IMR-90 (cell line): ENCODE data around the gene GRM2. TPM values are rescaled to one million over a fixed set of nuclear protein-coding genes. Genes with fewer than 3 reads are reported as not detected.

ENCODE experiments used
- ATAC-seq: fragments of 200-7000 bp; cut with Tn5 transposase; 2 replicates; pipeline ENCODE4 v1.9.1; 2020; ENCODE audit warnings: low read depth, mild to moderate bottlenecking, moderate library complexity
- BruUV-seq: library from RNA; stranded (reverse); fragments of 400-500 nt; replicated peaks from 2 replicates; lab custom pipeline; 2021; lab: Mats Ljungman, UMichigan
- CTCF ChIA-PET: fragments of 300-600 bp; formaldehyde crosslinking; extraction: SDS; loops from one replicate; lab custom pipeline; 2021; ENCODE audit warnings: antibody characterized with exemption; lab: Yijun Ruan, JAX
- POLR2A ChIA-PET: fragments of 300-600 bp; sonication (Branson Sonifier 250); formaldehyde crosslinking; loops from one replicate; lab custom pipeline; 2022; ENCODE audit warnings: antibody characterized with exemption; ENCODE audit not compliant: unreplicated experiment; lab: Charles Lee
- DNase-seq: peaks from one replicate; pipeline ENCODE4 v3.0.0; 2013
- H2AFZ ChIP-seq: replicated peaks from 2 replicates; pipeline ENCODE3; 2013; ENCODE audit warnings: low read length, mild to moderate bottlenecking; ENCODE audit not compliant: poor library complexity
- H2AK5ac ChIP-seq: 2 replicates; pipeline ENCODE4 v1.6.1; 2013; ENCODE audit warnings: low read depth, low read length, inconsistent platforms
- H2AK9ac ChIP-seq: replicated peaks from 2 replicates; pipeline ENCODE3; 2013; ENCODE audit warnings: mild to moderate bottlenecking, low read depth, low read length, moderate library complexity; ENCODE audit not compliant: poor library complexity
- H2BK120ac ChIP-seq: 2 replicates; pipeline ENCODE4 v1.6.1; 2013; ENCODE audit warnings: low read depth, low read length, inconsistent platforms
- H2BK15ac ChIP-seq: 3 replicates; pipeline ENCODE4 v1.6.1; 2013; ENCODE audit warnings: low read depth, low read length, inconsistent platforms
- H2BK20ac ChIP-seq: 2 replicates; pipeline ENCODE4 v1.6.1; 2013; ENCODE audit warnings: low read depth, mild to moderate bottlenecking, inconsistent platforms, low read length, moderate library complexity
- H2BK5ac ChIP-seq: 2 replicates; pipeline ENCODE4 v1.6.1; 2013; ENCODE audit warnings: mild to moderate bottlenecking, low read depth, low read length, inconsistent platforms; ENCODE audit not compliant: poor library complexity, severe bottlenecking
- H3K14ac ChIP-seq: replicated peaks from 2 replicates; pipeline ENCODE4 v1.6.1; 2013; ENCODE audit warnings: low read depth, low read length, inconsistent platforms
- H3K18ac ChIP-seq: 2 replicates; pipeline ENCODE4 v1.6.1; 2013; ENCODE audit warnings: low read depth, low read length, control low read depth
- H3K23ac ChIP-seq: 2 replicates; pipeline ENCODE4 v1.6.1; 2013; ENCODE audit warnings: low read depth, low read length, inconsistent platforms
- H3K27ac ChIP-seq: 2 replicates; pipeline ENCODE4 v1.5.1; 2013; ENCODE audit warnings: mild to moderate bottlenecking, control low read depth, low read length; ENCODE audit not compliant: insufficient read depth
- H3K27me3 ChIP-seq: 2 replicates; pipeline ENCODE4 v1.6.1; 2013; ENCODE audit warnings: low read length; ENCODE audit not compliant: control insufficient read depth, insufficient read depth
- H3K36me3 ChIP-seq: 2 replicates; pipeline ENCODE4 v1.6.1; 2013; ENCODE audit warnings: low read length, mixed read lengths; ENCODE audit not compliant: control insufficient read depth, insufficient read depth
- H3K4ac ChIP-seq: 2 replicates; pipeline ENCODE4 v1.6.1; 2013; ENCODE audit warnings: low read depth, low read length, inconsistent platforms
- H3K4me1 ChIP-seq: 2 replicates; pipeline ENCODE4 v1.6.1; 2013; ENCODE audit warnings: low read length, mixed read lengths; ENCODE audit not compliant: control insufficient read depth, insufficient read depth
- H3K4me2 ChIP-seq: 2 replicates; pipeline ENCODE4 v1.6.1; 2013; ENCODE audit warnings: low read depth, mild to moderate bottlenecking, control low read depth, low read length, moderate library complexity
- H3K4me3 ChIP-seq: 2 replicates; pipeline ENCODE4 v1.5.1; 2013; ENCODE audit warnings: low read depth, mild to moderate bottlenecking, control low read depth, low read length, moderate library complexity; ENCODE audit not compliant: insufficient read depth
- H3K56ac ChIP-seq: 2 replicates; pipeline ENCODE4 v1.6.1; 2013; ENCODE audit warnings: low read length, inconsistent platforms; ENCODE audit not compliant: insufficient read depth; ENCODE audit errors: extremely low read depth
- H3K79me1 ChIP-seq, 2 experiments: 2 replicates each; pipeline ENCODE4 v1.6.1; 2013; ENCODE audit warnings: low read length in 2 of 2, inconsistent platforms in 1 of 2, low read depth in 1 of 2
- H3K9ac ChIP-seq: 2 replicates; pipeline ENCODE4 v1.6.1; 2013; ENCODE audit warnings: low read depth, low read length, control low read depth
- H3K9me1 ChIP-seq: 2 replicates; pipeline ENCODE4 v1.6.1; 2013; ENCODE audit warnings: low read length, inconsistent platforms; ENCODE audit not compliant: insufficient read depth
- H3K9me3 ChIP-seq: 2 replicates; pipeline ENCODE4 v1.6.1; 2013; ENCODE audit warnings: low read length; ENCODE audit not compliant: control insufficient read depth, insufficient read depth
- H4K20me1 ChIP-seq: 2 replicates; pipeline ENCODE4 v1.6.1; 2013; ENCODE audit warnings: low read length, inconsistent platforms; ENCODE audit not compliant: insufficient read depth
- H4K5ac ChIP-seq: 2 replicates; pipeline ENCODE4 v1.6.1; 2013; ENCODE audit warnings: mild to moderate bottlenecking, low read depth, low read length, control low read depth
- H4K8ac ChIP-seq, 2 experiments: 2 replicates each; pipeline ENCODE4 v1.6.1; 2013; ENCODE audit warnings: low read depth in 2 of 2, low read length in 2 of 2, control low read depth in 1 of 2, inconsistent platforms in 1 of 2
- H4K91ac ChIP-seq: 2 replicates; pipeline ENCODE4 v1.6.1; 2013; ENCODE audit warnings: low read depth, low read length, inconsistent platforms; ENCODE audit not compliant: insufficient read depth
- CHD1 ChIP-seq: IDR thresholded peaks from 2 replicates; pipeline ENCODE4 v1.6.1; 2012; ENCODE audit warnings: low read depth, low read length, improper control_type of control experiment
- MXI1 ChIP-seq: IDR thresholded peaks from 2 replicates; pipeline ENCODE4 v1.6.1; 2012; ENCODE audit warnings: low read depth, mild to moderate bottlenecking, low read length, moderate library complexity, borderline replicate concordance
- RCOR1 ChIP-seq: IDR thresholded peaks from 2 replicates; pipeline ENCODE4 v1.6.1; 2012; ENCODE audit warnings: mild to moderate bottlenecking, low read length, improper control_type of control experiment; ENCODE audit not compliant: insufficient replicate concordance
- WGBS, 2 experiments: methylation state at CpG; one replicate each; pipeline versions ENCODE4 v1.1.5 to v1.1.7; 2013; ENCODE audit warnings: missing lambda C conversion rate in 2 of 2; ENCODE audit not compliant: insufficient read length in 1 of 2; ENCODE audit errors: extremely low coverage in 2 of 2; 5-methylcytosine and 5-hydroxymethylcytosine counted together
- dilution Hi-C: fragments of 300-500 bp; cut with HindIII; formaldehyde crosslinking; loops from one replicate; pipeline ENCODE4 v1.14.3; 2018; ENCODE audit warnings: low sequenced_read_pairs; ENCODE audit not compliant: unreplicated experiment
- in situ Hi-C: fragments of 300-500 bp; cut with MboI; formaldehyde crosslinking; loops from 3 replicates; pipeline ENCODE4 v1.14.3; 2019; ENCODE audit warnings: low sequenced_read_pairs, inconsistent platforms, mixed read lengths
- intact Hi-C: fragments of 100-400 bp; cut with micrococcal nuclease; formaldehyde crosslinking; loops from 2 replicates; pipeline ENCODE4 v1.10.0; 2022
- polyA plus RNA-seq, 3 experiments: library from polyadenylated mRNA; depleted of rRNA; stranded (reverse); fragments of >200 nt; gene quantifications; 2 replicates each; pipeline ENCODE4 v1.2.3, GENCODE V29; 2012; ENCODE audit warnings: low replicate concordance in 1 of 3
- total RNA-seq: library from RNA; depleted of rRNA; stranded (reverse); fragments of >200 nt; gene quantifications from 2 replicates; pipeline ENCODE4 v1.2.3, GENCODE V29; 2012
- TF ChIP-seq, protein P1 (sequence below): fragments of 150-350 bp; IDR thresholded peaks from 2 replicates; pipeline ENCODE4 v1.6.1; 2017; ENCODE audit warnings: mild to moderate bottlenecking, antibody characterized with exemption, low read length, low read depth

Gene GRM2
- total and polyA plus RNA-seq, 2 of the 4 experiments (the other 2 are of a cell fraction) = under 0.01 to 0.14 TPM

DNA sequence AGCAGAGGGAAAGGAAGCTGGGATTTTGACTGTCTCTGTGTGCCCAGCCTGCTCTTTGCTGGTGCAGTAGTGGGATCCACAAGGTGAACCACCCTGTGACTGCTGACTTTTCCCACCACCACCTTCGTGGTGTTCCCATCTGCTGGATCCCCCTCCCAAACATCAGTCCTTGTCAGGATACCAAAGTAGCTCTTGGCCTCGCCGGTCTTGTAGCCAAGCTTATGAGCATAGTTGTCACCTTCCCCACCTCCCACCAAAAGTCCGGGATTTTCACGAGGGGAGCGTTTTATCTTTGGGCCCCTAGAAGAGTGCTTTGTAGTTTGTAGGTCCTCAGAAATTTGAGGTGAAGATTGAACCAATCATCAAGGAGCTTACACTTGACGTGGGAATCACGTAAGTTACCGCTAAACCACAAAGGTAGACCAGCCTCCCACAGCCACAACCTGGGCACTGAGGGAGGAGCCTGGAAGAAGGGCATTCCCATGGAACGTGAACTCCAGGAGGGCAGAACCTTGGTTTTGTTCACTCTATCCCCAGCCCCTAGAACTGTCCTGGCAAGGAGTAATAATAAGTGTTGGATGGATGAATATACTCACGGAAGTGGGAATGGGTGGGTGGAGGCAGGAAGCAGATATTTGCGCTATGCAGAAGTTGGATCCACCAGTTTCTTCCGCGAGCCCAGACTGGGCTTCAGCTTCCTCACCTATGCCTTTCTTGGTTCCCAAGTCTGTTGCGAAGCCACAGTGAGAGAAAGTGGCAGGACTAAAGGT is 36.6 kb upstream of the GRM2 start:
- Histone ChIP-seq H3K9me3 (no peaks in the 10 kb centered on the region), H2AK9ac (peak overlapping the region; percentile 87), H3K4me1 (peaks cover 10% of the 10 kb centered on the region), H2BK15ac (no peak overlapping the region), H3K4me2 (peak overlapping the region; percentile 93), H3K9ac (no peak overlapping the region), H3K14ac (no peak overlapping the region), H3K23ac (no peak overlapping the region), H3K4ac (no peak overlapping the region), H3K18ac (no peak overlapping the region), H4K91ac (no peak overlapping the region), H4K8ac (no peak overlapping the region), H2AK5ac (peak overlapping the region; percentile 8), H3K27me3 (no peaks in the 10 kb centered on the region), H2AFZ (peak overlapping the region; percentile 93), H4K5ac (no peak overlapping the region), H2BK20ac (no peak overlapping the region), H3K56ac (no peak overlapping the region), H3K36me3 (peaks cover 7% of the 10 kb centered on the region), H3K9me1 (peaks cover 6% of the 10 kb centered on the region), H2BK120ac (no peak overlapping the region), H2BK5ac (no peak overlapping the region), H4K20me1 (peaks cover under 1% of the 10 kb centered on the region; the same call in 1 of the 2 replicates), H3K79me1 (peaks cover 0 to 44% of the 10 kb centered on the region in 2 experiments; a peak in 2 of 4 replicates), H3K27ac (no peak overlapping the region), H3K4me3 (peak overlapping the region; percentile 87; the same call in 1 of the 2 replicates)
- no peak for ATAC-seq
- intact Hi-C loops (loop anchor here (5.0 kb wide), 1 partner anchor 1103 kb away; the partner anchor contains the start of genes C3orf18 and HEMK1), in situ Hi-C loops (no loop called here), dilution Hi-C loops (no loop called here)
- POLR2A ChIA-PET = no interaction called here
- TF ChIP-seq CHD1 = no peak
- no peak for TF ChIP-seq RCOR1
- TF ChIP-seq MXI1 = no peak
- TF ChIP-seq, protein P1, sequence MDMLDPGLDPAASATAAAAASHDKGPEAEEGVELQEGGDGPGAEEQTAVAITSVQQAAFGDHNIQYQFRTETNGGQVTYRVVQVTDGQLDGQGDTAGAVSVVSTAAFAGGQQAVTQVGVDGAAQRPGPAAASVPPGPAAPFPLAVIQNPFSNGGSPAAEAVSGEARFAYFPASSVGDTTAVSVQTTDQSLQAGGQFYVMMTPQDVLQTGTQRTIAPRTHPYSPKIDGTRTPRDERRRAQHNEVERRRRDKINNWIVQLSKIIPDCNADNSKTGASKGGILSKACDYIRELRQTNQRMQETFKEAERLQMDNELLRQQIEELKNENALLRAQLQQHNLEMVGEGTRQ = no peak
- CTCF ChIA-PET = interaction anchor here (0.6 to 1.6 kb wide), 7 partner anchors 11 to 171 kb away, joined by 3 to 9 read pairs (median 6); partner anchors contain the start of gene DCAF1
- BruUV-seq = no TSS peak
- 67% methylated on average over 1 of the region's 15 CpGs; no CpG with 5 or more reads in 1 of the 2 experiments for WGBS, 2 experiments
- DNase-seq = no peak
